B cell (primary cell): ENCODE measurements around the gene RHOU.

Experiments
- EZH2 ChIP-seq: IDR thresholded peaks from 2 replicates; pipeline ENCODE4 v1.6.1; 2012; ENCODE audit warnings: borderline replicate concordance, low read depth, mild to moderate bottlenecking, moderate library complexity, low read length; ENCODE audit not compliant: insufficient read depth, poor library complexity, severe bottlenecking
- TF ChIP-seq, protein P1 (sequence below): fragments of 200-600 bp; IDR thresholded peaks from one replicate; pipeline ENCODE4 v1.8.0; 2022; ENCODE audit warnings: antibody characterized with exemption, mild to moderate bottlenecking

DNA sequence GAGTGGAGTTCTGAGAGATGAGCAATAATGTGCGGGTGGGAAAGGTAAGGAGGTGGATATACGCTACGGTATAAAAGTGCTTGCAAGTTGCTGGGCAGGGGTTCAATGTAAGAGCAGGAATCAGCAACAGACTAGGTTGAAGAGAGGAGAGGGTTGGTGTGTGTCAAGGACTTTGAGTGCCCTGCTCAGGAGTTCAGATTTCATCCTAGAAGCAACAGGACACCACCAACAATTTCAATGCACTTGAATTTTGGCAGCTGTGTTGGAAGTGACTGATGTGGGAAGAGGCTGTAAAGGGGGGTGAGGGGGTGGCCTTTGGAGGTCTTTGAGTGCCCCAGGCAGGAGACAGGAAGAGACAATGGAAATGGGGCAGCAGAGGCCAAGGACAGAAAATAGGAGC, 57.3 kb downstream of the RHOU start:
- TF ChIP-seq, protein P1, sequence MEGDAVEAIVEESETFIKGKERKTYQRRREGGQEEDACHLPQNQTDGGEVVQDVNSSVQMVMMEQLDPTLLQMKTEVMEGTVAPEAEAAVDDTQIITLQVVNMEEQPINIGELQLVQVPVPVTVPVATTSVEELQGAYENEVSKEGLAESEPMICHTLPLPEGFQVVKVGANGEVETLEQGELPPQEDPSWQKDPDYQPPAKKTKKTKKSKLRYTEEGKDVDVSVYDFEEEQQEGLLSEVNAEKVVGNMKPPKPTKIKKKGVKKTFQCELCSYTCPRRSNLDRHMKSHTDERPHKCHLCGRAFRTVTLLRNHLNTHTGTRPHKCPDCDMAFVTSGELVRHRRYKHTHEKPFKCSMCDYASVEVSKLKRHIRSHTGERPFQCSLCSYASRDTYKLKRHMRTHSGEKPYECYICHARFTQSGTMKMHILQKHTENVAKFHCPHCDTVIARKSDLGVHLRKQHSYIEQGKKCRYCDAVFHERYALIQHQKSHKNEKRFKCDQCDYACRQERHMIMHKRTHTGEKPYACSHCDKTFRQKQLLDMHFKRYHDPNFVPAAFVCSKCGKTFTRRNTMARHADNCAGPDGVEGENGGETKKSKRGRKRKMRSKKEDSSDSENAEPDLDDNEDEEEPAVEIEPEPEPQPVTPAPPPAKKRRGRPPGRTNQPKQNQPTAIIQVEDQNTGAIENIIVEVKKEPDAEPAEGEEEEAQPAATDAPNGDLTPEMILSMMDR: no peak
- no peak for TF ChIP-seq EZH2
